Central memory CD8-positive, alpha-beta T cell (primary cell): ENCODE data around the gene TPGS2.
A peak's percentile ranks its signal among the peaks of the same experiment; 100 is the strongest.
"Not testable (repeated sequence)": the region's sequence is repeated elsewhere in the genome, so short reads cannot be mapped to it uniquely, and the experiment has no call there.

Experiments
- ATAC-seq: fragments of 150-1000 bp; cut with Tn5 transposase; replicated peaks from 2 replicates; pipeline ENCODE4 v1.10.0; 2022; ENCODE audit warnings: mild to moderate bottlenecking, moderate FRiP score, moderate number of reproducible peaks; ENCODE audit not compliant: poor library complexity, severe bottlenecking; ENCODE audit errors: extremely low read depth
- DNase-seq, 2 donors: peaks; one replicate each; pipeline ENCODE4 v3.0.0; 2021; ENCODE audit warnings: low spot score in 2 of 2
- H3K27ac Mint-ChIP-seq: one replicate; pipeline ENCODE4 v1.8.0; 2022; ENCODE audit warnings: low read depth, mild to moderate bottlenecking, moderate library complexity, mixed read lengths
- H3K27me3 Mint-ChIP-seq: one replicate; pipeline ENCODE4 v1.8.0; 2022; ENCODE audit warnings: mixed read lengths
- H3K36me3 Mint-ChIP-seq: one replicate; pipeline ENCODE4 v1.8.0; 2022; ENCODE audit warnings: mild to moderate bottlenecking, moderate library complexity, mixed read lengths; ENCODE audit not compliant: insufficient read depth
- H3K4me1 Mint-ChIP-seq: one replicate; pipeline ENCODE4 v1.8.0; 2022; ENCODE audit warnings: mixed read lengths
- H3K4me3 Mint-ChIP-seq: one replicate; pipeline ENCODE4 v1.8.0; 2022; ENCODE audit warnings: mild to moderate bottlenecking, moderate library complexity, mixed read lengths
- H3K9me3 Mint-ChIP-seq: one replicate; pipeline ENCODE4 v1.8.0; 2022; ENCODE audit warnings: mixed read lengths

The TPGS2 gene

DNA sequence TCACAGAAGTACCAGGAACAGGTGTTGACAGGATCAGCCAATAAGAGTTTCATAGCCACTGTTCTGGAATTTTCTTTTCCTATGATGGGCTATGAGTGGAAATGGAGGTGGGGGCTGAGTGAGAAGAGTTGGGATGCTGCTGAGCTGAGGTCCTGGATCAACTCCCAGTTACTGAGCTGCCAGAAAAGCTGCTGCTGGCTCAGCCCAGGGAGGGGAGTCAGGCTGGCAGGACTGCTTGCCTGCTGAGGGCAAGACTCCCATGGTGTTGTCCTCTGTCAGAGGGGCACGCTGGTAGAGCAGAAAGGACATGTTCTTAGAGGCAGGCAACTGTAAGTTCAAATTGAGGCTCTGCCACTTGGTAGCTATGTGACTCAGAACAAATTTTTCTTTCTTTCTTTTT lies 11.8 kb downstream of the TPGS2 start:
- peaks cover 21% of the 10 kb centered on the region for H3K36me3 Mint-ChIP-seq
- H3K4me1 Mint-ChIP-seq, result peaks cover 20% of the 10 kb centered on the region
- no peaks in the 10 kb centered on the region for H3K27me3 Mint-ChIP-seq
- ATAC-seq (no peak), DNase-seq (no peak)
- H3K27ac Mint-ChIP-seq, result no peak overlapping the region
- no peak overlapping the region for H3K4me3 Mint-ChIP-seq
- H3K9me3 Mint-ChIP-seq, result no peaks in the 10 kb centered on the region

GRCh38 chr18:36816096-36816495 lies 12.7 kb downstream of the TPGS2 start:
- DNase-seq, H3K27me3 Mint-ChIP-seq, H3K27ac Mint-ChIP-seq, H3K4me3 Mint-ChIP-seq, H3K9me3 Mint-ChIP-seq, ATAC-seq: not testable (repeated sequence)
- Mint-ChIP-seq H3K4me1 (peaks cover 20% of the 10 kb centered on the region), H3K36me3 (peaks cover 21% of the 10 kb centered on the region)

DNA sequence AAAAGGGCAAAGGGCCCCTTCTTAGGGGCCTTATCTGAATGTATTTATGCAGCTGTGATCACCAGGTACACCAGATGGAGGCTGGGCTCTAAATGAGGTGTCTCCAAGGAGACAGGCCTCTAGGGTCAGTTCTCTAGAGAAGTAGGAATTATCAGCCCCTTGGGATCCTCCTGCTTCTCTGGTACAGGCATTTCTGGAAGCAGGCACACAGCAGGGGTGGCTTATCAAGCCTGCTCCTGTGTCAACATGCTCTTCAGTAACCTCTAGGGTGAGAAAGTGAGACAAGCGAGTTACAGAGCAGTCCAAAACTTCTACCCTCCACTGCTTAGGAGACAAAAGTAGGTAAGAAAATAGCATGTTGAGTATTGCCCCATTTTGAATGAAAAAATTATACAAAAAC lies 13.8 kb downstream of the TPGS2 start:
- Mint-ChIP-seq H3K4me1 (peaks cover 20% of the 10 kb centered on the region), H3K36me3 (peaks cover 22% of the 10 kb centered on the region), H3K27me3 (no peaks in the 10 kb centered on the region), H3K4me3 (no peak overlapping the region), H3K27ac (no peak overlapping the region), H3K9me3 (no peaks in the 10 kb centered on the region)
- ATAC-seq, result no peak
- no peak for DNase-seq

GRCh38 chr18:36813824-36814223 lies 15.0 kb downstream of the TPGS2 start:
- no peak overlapping the region for H3K4me3 Mint-ChIP-seq
- H3K27ac Mint-ChIP-seq, result peak overlapping the region; percentile 42
- DNase-seq, result no peak
- H3K4me1 Mint-ChIP-seq, result peaks cover 20% of the 10 kb centered on the region
- no peak for ATAC-seq
- H3K27me3 Mint-ChIP-seq, result no peaks in the 10 kb centered on the region
- H3K9me3 Mint-ChIP-seq, result no peaks in the 10 kb centered on the region
- peaks cover 22% of the 10 kb centered on the region for H3K36me3 Mint-ChIP-seq

GRCh38 chr18:36813101-36813775 lies 15.6 kb downstream of the TPGS2 start:
- peaks cover 22% of the 10 kb centered on the region for H3K36me3 Mint-ChIP-seq
- no peak for ATAC-seq
- DNase-seq, result no peak
- H3K4me1 Mint-ChIP-seq, result peaks cover 20% of the 10 kb centered on the region
- H3K9me3 Mint-ChIP-seq, result no peaks in the 10 kb centered on the region
- H3K27me3 Mint-ChIP-seq, result no peaks in the 10 kb centered on the region
- H3K4me3 Mint-ChIP-seq, result no peak overlapping the region
- H3K27ac Mint-ChIP-seq, result peak overlapping the region; percentile 42

- Mint-ChIP-seq H3K4me3 (no peak overlapping the region), H3K27me3 (no peaks in the 10 kb centered on the region), H3K4me1 (peaks cover 20% of the 10 kb centered on the region), H3K27ac (peak overlapping the region; percentile 42), H3K36me3 (peaks cover 23% of the 10 kb centered on the region), H3K9me3 (no peaks in the 10 kb centered on the region)
- DNase-seq, result no peak
- no peak for ATAC-seq
These were observed 16.1 kb downstream of the TPGS2 start for GRCh38 chr18:36812678-36813077.

DNA sequence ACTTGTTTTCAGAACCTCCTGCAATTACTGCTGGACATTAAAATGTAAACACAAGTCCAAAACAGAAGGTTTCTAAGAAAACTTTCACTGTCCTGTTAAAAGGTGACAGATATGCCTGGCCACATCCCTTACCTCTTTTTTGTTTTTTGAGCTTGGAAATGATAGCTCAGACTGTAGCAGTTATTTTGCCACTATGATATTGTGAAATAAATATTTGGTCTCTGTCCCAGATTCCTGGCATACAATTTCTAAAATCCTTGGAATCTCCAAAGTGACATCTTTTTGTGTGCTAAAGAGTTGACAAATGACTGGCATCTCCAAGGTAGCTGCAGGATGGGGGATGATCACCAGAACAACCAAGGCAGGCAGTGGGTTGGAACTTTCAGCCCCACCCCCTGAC lies 16.8 kb downstream of the TPGS2 start:
- H3K36me3 Mint-ChIP-seq, result peaks cover 24% of the 10 kb centered on the region

GRCh38 chr18:36811430-36811829 lies 17.4 kb downstream of the TPGS2 start:
- peaks cover 20% of the 10 kb centered on the region for H3K4me1 Mint-ChIP-seq
- no peaks in the 10 kb centered on the region for H3K9me3 Mint-ChIP-seq
- H3K4me3 Mint-ChIP-seq, result no peak overlapping the region
- H3K27me3 Mint-ChIP-seq, result no peaks in the 10 kb centered on the region
- no peak overlapping the region for H3K27ac Mint-ChIP-seq
- ATAC-seq (no peak), DNase-seq (no peak)
- H3K36me3 Mint-ChIP-seq, result peaks cover 26% of the 10 kb centered on the region

More for the DNA sequence above, 16.8 kb downstream of the TPGS2 start:
- no peak for DNase-seq
- ATAC-seq, result no peak
- no peaks in the 10 kb centered on the region for H3K27me3 Mint-ChIP-seq
- no peaks in the 10 kb centered on the region for H3K9me3 Mint-ChIP-seq
- H3K4me1 Mint-ChIP-seq, result peaks cover 23% of the 10 kb centered on the region
- no peak overlapping the region for H3K27ac Mint-ChIP-seq
- H3K4me3 Mint-ChIP-seq, result no peak overlapping the region

- Mint-ChIP-seq H3K4me3 (no peak overlapping the region), H3K9me3 (no peaks in the 10 kb centered on the region), H3K27ac (no peak overlapping the region), H3K27me3 (no peaks in the 10 kb centered on the region), H3K36me3 (peaks cover 24% of the 10 kb centered on the region), H3K4me1 (peaks cover 16% of the 10 kb centered on the region)
- ATAC-seq, result peak; percentile 85
- peak in 1 of 2 donors; percentile 22 for DNase-seq
These were observed 19.0 kb downstream of the TPGS2 start for GRCh38 chr18:36809590-36810381.

- Mint-ChIP-seq H3K36me3 (peaks cover 31% of the 10 kb centered on the region), H3K4me1 (peaks cover 10% of the 10 kb centered on the region), H3K27ac (no peak overlapping the region), H3K9me3 (no peaks in the 10 kb centered on the region), H3K4me3 (no peak overlapping the region), H3K27me3 (no peaks in the 10 kb centered on the region)
- DNase-seq (no peak), ATAC-seq (no peak)
These were observed 20.1 kb downstream of the TPGS2 start for GRCh38 chr18:36808681-36809080.

DNA sequence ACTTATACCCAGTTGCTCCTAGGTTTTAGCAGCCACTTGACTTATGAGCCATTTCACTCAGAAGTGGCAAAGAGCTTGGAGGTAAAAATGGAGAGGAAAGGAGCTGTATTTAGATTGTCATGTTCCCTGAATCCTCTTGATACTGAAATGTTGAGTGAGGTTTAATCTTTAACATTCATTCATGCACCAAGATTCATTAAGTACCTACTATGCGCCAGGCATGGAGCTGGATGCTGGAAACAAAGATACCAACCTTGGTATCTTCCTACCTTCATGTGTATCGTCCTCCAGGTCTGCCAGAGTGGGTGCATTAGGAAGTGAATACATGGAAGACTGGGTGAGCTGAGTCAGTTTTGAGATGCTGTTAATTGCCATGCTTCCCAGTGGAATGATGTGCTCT lies 23.7 kb downstream of the TPGS2 start:
- Mint-ChIP-seq H3K36me3 (peaks cover 40% of the 10 kb centered on the region), H3K27ac (no peak overlapping the region), H3K4me3 (no peak overlapping the region), H3K9me3 (no peaks in the 10 kb centered on the region), H3K27me3 (no peaks in the 10 kb centered on the region), H3K4me1 (peaks cover 5% of the 10 kb centered on the region)
- no peak for DNase-seq
- no peak for ATAC-seq

GRCh38 chr18:36798738-36799473 lies 29.9 kb downstream of the TPGS2 start:
- ATAC-seq, result no peak
- Mint-ChIP-seq H3K4me1 (no peaks in the 10 kb centered on the region), H3K27ac (no peak overlapping the region), H3K36me3 (peaks cover 25% of the 10 kb centered on the region), H3K4me3 (no peak overlapping the region), H3K27me3 (no peaks in the 10 kb centered on the region), H3K9me3 (no peaks in the 10 kb centered on the region)
- DNase-seq, result no peak
